Osteoblast (primary cell): ENCODE measurements around the gene CARHSP1. TPM values are rescaled to one million over a fixed set of nuclear protein-coding genes. Genes with fewer than 3 reads are reported as not detected.

ENCODE experiments used
- DNase-seq: peaks from one replicate; pipeline ENCODE4 v3.0.0; 2011; ENCODE audit warnings: low spot score, mixed read lengths; ENCODE audit not compliant: insufficient read length; ENCODE audit errors: missing footprints
- H2AFZ ChIP-seq: 2 replicates; pipeline ENCODE4 v1.6.0; 2011; ENCODE audit warnings: mild to moderate bottlenecking, low read length
- H3K27ac ChIP-seq: 2 replicates; pipeline ENCODE4 v1.5.1; 2011; ENCODE audit warnings: mild to moderate bottlenecking, low read depth, low read length, moderate library complexity
- H3K27me3 ChIP-seq: 2 replicates; pipeline ENCODE4 v1.6.0; 2012; ENCODE audit warnings: mild to moderate bottlenecking, control low read depth, inconsistent platforms, low read length, moderate library complexity; ENCODE audit not compliant: insufficient read depth
- H3K36me3 ChIP-seq: 2 replicates; pipeline ENCODE4 v1.5.1; 2011; ENCODE audit warnings: mild to moderate bottlenecking, low read length, control low read depth, moderate library complexity; ENCODE audit not compliant: insufficient read depth
- H3K4me1 ChIP-seq: 2 replicates; pipeline ENCODE4 v1.5.1; 2011; ENCODE audit warnings: mild to moderate bottlenecking, low read length, control low read depth, moderate library complexity; ENCODE audit not compliant: insufficient read depth
- H3K4me2 ChIP-seq: 2 replicates; pipeline ENCODE4 v1.6.0; 2011; ENCODE audit warnings: mild to moderate bottlenecking, low read length; ENCODE audit not compliant: insufficient read depth
- H3K4me3 ChIP-seq: fragments of 200-600 bp; sonication (generic); 3 replicates; pipeline ENCODE4 v1.5.1; 2012; ENCODE audit warnings: mild to moderate bottlenecking, low read length, inconsistent platforms; ENCODE audit not compliant: insufficient read depth
- H3K79me2 ChIP-seq: 2 replicates; pipeline ENCODE4 v1.6.0; 2012; ENCODE audit warnings: mild to moderate bottlenecking, low read length, control low read depth, inconsistent platforms; ENCODE audit not compliant: insufficient read depth
- H3K9me3 ChIP-seq: 2 replicates; pipeline ENCODE4 v1.5.1; 2011; ENCODE audit warnings: low read depth, low read length, control low read depth
- H4K20me1 ChIP-seq: 2 replicates; pipeline ENCODE4 v1.6.0; 2012; ENCODE audit warnings: mild to moderate bottlenecking, low read length, control low read depth; ENCODE audit not compliant: insufficient read depth
- total RNA-seq: library from RNA; depleted of rRNA; stranded (reverse); fragments of >200 nt; gene quantifications from 2 replicates; pipeline ENCODE4 v1.2.3, GENCODE V29; 2012
- TF ChIP-seq, protein P1 (sequence below): IDR thresholded peaks from 2 replicates; pipeline ENCODE4 v1.5.1; 2011; ENCODE audit warnings: mild to moderate bottlenecking, low read depth, low read length, moderate library complexity; ENCODE audit errors: extremely low read depth

The CARHSP1 gene
- total RNA-seq, 1 donor = 92.6 TPM

DNA sequence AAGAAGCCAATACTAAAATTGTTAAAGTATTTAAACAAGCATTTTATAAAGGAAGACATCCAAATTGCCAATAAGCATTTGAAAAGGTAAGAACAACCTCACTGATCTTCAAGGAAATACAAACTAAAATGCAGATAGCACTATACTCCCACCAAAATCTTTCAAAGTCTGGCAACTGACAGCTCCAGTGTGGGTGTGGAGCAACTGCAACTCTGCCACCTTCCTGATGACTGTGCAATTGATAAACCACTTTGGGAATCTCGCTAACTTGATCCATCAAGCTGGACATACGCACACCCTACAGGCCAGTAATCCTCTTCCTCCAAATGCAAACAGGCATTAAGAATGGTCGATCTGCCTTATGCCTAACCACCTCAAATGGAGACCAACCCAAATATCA is 45.3 kb upstream of the CARHSP1 start:
- H3K4me1 ChIP-seq = no peaks in the 10 kb centered on the region
- H3K36me3 ChIP-seq = peaks cover 67% of the 10 kb centered on the region
- H3K4me3 ChIP-seq = no peak overlapping the region
- no peak overlapping the region for H3K27ac ChIP-seq
- no peaks in the 10 kb centered on the region for H3K9me3 ChIP-seq
- H3K79me2 ChIP-seq = peaks cover 49% of the 10 kb centered on the region
- no peaks in the 10 kb centered on the region for H3K27me3 ChIP-seq
- H4K20me1 ChIP-seq = peaks cover 38% of the 10 kb centered on the region
- DNase-seq = no peak
- TF ChIP-seq, protein P1, sequence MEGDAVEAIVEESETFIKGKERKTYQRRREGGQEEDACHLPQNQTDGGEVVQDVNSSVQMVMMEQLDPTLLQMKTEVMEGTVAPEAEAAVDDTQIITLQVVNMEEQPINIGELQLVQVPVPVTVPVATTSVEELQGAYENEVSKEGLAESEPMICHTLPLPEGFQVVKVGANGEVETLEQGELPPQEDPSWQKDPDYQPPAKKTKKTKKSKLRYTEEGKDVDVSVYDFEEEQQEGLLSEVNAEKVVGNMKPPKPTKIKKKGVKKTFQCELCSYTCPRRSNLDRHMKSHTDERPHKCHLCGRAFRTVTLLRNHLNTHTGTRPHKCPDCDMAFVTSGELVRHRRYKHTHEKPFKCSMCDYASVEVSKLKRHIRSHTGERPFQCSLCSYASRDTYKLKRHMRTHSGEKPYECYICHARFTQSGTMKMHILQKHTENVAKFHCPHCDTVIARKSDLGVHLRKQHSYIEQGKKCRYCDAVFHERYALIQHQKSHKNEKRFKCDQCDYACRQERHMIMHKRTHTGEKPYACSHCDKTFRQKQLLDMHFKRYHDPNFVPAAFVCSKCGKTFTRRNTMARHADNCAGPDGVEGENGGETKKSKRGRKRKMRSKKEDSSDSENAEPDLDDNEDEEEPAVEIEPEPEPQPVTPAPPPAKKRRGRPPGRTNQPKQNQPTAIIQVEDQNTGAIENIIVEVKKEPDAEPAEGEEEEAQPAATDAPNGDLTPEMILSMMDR = no peak
- no peak overlapping the region for H3K4me2 ChIP-seq
- H2AFZ ChIP-seq = no peak overlapping the region

DNA sequence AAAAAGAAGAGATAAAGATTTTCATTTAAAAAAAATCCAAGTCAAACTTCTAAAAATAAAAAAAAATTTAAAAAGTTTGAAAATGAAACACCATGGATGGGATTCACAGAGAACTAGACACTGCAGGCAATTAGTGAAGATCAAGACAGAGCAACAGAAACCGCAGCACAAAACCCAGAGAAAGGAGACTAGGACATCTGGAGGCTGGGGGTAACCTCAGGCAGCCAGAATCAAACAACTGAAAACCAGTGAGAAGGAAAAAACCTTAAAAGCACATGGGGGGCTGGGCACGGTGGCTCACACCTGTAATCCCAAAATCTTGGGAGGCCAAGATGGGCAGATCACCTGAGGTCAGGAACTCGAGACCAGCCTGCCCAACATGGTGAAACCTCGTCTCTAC is 44.0 kb upstream of the CARHSP1 start:
- Histone ChIP-seq H3K27ac (no peak overlapping the region), H3K36me3 (peaks cover 66% of the 10 kb centered on the region), H2AFZ (no peak overlapping the region), H3K4me2 (no peak overlapping the region), H3K4me3 (no peak overlapping the region), H3K79me2 (peaks cover 53% of the 10 kb centered on the region), H3K4me1 (no peaks in the 10 kb centered on the region), H3K27me3 (no peaks in the 10 kb centered on the region), H4K20me1 (peaks cover 35% of the 10 kb centered on the region), H3K9me3 (no peaks in the 10 kb centered on the region)
- TF ChIP-seq, protein P1 = no peak
- DNase-seq = no peak

DNA sequence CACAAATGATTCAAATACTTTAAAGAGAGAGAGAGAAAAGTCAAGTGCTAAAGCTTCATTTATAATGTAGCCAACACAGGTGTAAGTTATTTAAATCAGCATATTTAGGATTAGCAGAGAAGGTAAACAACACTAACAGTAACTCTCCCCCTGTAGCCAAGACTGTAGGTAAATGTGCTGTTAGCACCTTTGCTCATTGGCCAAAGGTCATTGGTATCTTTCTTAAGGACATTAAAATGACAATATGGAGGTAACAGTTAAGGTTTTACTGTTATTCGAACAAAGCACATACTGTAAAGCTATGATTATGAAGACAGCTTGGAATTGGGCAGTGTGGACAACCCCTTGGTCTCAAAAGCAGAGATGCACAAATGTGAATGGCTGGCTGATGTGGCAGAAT is 42.0 kb upstream of the CARHSP1 start:
- H3K4me3 ChIP-seq = no peak overlapping the region
- no peak overlapping the region for H2AFZ ChIP-seq
- no peak overlapping the region for H3K4me2 ChIP-seq
- TF ChIP-seq, protein P1 = no peak
- no peak overlapping the region for H3K27ac ChIP-seq
- DNase-seq = no peak
- H3K9me3 ChIP-seq = no peaks in the 10 kb centered on the region
- no peaks in the 10 kb centered on the region for H3K27me3 ChIP-seq
- peaks cover 74% of the 10 kb centered on the region for H3K36me3 ChIP-seq
- peaks cover 50% of the 10 kb centered on the region for H3K79me2 ChIP-seq
- H4K20me1 ChIP-seq = peaks cover 32% of the 10 kb centered on the region
- peaks cover 6% of the 10 kb centered on the region for H3K4me1 ChIP-seq

- peaks cover 6% of the 10 kb centered on the region for H3K4me1 ChIP-seq
- DNase-seq = no peak
- peaks cover 72% of the 10 kb centered on the region for H3K36me3 ChIP-seq
- H4K20me1 ChIP-seq = peaks cover 31% of the 10 kb centered on the region
- H3K79me2 ChIP-seq = peaks cover 38% of the 10 kb centered on the region
- no peak overlapping the region for H3K27ac ChIP-seq
- no peaks in the 10 kb centered on the region for H3K27me3 ChIP-seq
- no peak overlapping the region for H3K4me3 ChIP-seq
- no peak overlapping the region for H2AFZ ChIP-seq
- no peaks in the 10 kb centered on the region for H3K9me3 ChIP-seq
- H3K4me2 ChIP-seq = no peak overlapping the region
- TF ChIP-seq, protein P1 = no peak
Observed at GRCh38 chr16:8908810-8909468, 40.1 kb upstream of the CARHSP1 start.
